ENCODE results near the gene ELOVL7.

ELOVL7 gene

DNA sequence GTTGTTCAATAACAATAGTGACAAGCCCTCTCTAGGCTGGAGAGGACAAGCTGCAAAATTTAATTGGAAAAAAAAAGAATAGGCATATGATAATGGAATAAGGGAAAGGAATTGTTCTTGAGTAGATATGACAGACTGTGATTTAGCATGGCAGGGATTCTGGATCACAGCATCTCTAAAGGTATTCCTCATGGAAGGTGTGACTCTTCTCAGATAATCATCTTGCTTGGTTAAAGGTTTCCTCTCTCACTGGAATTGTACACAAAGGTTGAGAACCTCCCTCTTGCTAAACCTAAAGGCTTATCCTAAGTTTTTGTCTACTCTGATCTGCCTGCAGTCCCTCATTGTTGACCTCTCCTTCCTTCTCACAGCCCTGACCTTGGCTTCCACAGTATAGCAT, 31.6 kb downstream of the ELOVL7 start:
- H3K9me3 ChIP-seq = no peaks in the 10 kb centered on the region
- no peak overlapping the region for H3K27ac ChIP-seq
- TF ChIP-seq, protein P1, sequence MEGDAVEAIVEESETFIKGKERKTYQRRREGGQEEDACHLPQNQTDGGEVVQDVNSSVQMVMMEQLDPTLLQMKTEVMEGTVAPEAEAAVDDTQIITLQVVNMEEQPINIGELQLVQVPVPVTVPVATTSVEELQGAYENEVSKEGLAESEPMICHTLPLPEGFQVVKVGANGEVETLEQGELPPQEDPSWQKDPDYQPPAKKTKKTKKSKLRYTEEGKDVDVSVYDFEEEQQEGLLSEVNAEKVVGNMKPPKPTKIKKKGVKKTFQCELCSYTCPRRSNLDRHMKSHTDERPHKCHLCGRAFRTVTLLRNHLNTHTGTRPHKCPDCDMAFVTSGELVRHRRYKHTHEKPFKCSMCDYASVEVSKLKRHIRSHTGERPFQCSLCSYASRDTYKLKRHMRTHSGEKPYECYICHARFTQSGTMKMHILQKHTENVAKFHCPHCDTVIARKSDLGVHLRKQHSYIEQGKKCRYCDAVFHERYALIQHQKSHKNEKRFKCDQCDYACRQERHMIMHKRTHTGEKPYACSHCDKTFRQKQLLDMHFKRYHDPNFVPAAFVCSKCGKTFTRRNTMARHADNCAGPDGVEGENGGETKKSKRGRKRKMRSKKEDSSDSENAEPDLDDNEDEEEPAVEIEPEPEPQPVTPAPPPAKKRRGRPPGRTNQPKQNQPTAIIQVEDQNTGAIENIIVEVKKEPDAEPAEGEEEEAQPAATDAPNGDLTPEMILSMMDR (IDR thresholded peaks at IDR 0.05) = no peak
- no peak overlapping the region for H3K4me3 ChIP-seq (ENCODE audit: low read depth in 1 of 2, low read length in 1 of 2)
- no peaks in the 10 kb centered on the region for H3K36me3 ChIP-seq
- H3K4me1 ChIP-seq (ENCODE audit: control insufficient read depth in 1 of 2, insufficient read depth in 1 of 2, low read depth in 1 of 2, low read length in 1 of 2) = no peaks in the 10 kb centered on the region
- H3K27me3 ChIP-seq = no peaks in the 10 kb centered on the region

- Histone ChIP-seq H3K27ac (no peak overlapping the region), H3K9me3 (no peaks in the 10 kb centered on the region), H3K4me3 (ENCODE audit: low read depth in 1 of 2, low read length in 1 of 2) (no peak overlapping the region), H3K4me1 (ENCODE audit: control insufficient read depth in 1 of 2, insufficient read depth in 1 of 2, low read depth in 1 of 2, low read length in 1 of 2) (no peaks in the 10 kb centered on the region), H3K36me3 (no peaks in the 10 kb centered on the region), H3K27me3 (no peaks in the 10 kb centered on the region)
- TF ChIP-seq, protein P1 (IDR thresholded peaks at IDR 0.05) = no peak
These were observed 33.0 kb downstream of the ELOVL7 start for GRCh38 chr5:60811105-60811504.

- no peak overlapping the region for H3K27ac ChIP-seq
- H3K9me3 ChIP-seq = no peaks in the 10 kb centered on the region
- H3K36me3 ChIP-seq = no peaks in the 10 kb centered on the region
- no peak overlapping the region for H3K4me3 ChIP-seq (ENCODE audit: low read depth in 1 of 2, low read length in 1 of 2)
- no peaks in the 10 kb centered on the region for H3K27me3 ChIP-seq
- TF ChIP-seq, protein P1 (IDR thresholded peaks at IDR 0.05) = no peak
- H3K4me1 ChIP-seq (ENCODE audit: control insufficient read depth in 1 of 2, insufficient read depth in 1 of 2, low read depth in 1 of 2, low read length in 1 of 2) = no peaks in the 10 kb centered on the region
These were observed 33.5 kb downstream of the ELOVL7 start for GRCh38 chr5:60810438-60811085.

- H3K36me3 ChIP-seq = no peaks in the 10 kb centered on the region
- H3K4me1 ChIP-seq (ENCODE audit: control insufficient read depth in 1 of 2, insufficient read depth in 1 of 2, low read depth in 1 of 2, low read length in 1 of 2) = no peaks in the 10 kb centered on the region
- H3K9me3 ChIP-seq = no peaks in the 10 kb centered on the region
- no peaks in the 10 kb centered on the region for H3K27me3 ChIP-seq
- TF ChIP-seq, protein P1 (IDR thresholded peaks at IDR 0.05) = no peak
- H3K27ac ChIP-seq = no peak overlapping the region
- no peak overlapping the region for H3K4me3 ChIP-seq (ENCODE audit: low read depth in 1 of 2, low read length in 1 of 2)
These were observed 34.1 kb downstream of the ELOVL7 start for GRCh38 chr5:60809891-60810425.

DNA sequence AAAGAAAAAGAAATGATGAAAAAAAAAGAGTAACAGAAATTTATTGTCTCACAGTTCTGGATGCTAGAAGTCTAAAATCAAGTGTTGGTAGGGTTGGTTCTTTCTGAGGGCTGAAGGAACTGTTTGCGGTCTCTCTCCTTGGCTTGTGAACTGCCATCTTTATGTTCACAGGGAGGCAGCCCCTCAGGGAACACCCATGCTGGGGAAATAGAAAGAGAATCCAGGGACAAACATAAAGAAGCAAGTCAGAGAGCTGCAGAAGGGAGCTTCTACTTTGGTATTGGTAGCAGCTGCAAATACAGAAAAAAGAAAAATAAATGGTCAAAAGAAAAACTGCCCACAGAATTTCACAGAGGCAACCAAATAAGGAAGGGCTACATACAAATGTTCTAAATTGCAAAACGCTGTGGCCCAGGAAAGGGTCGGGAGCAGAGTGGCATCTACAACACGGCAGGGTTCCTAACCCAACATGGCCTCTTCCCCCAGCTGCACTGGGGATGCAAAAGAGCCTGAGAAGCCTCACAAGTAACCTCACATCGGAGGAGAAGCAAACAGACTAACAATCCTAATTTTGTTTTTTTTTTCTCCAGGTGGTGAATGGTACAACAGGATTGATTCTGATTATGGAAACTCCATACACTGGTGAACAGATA, 37.4 kb downstream of the ELOVL7 start:
- H3K27me3 ChIP-seq = no peaks in the 10 kb centered on the region
- H3K4me3 ChIP-seq (ENCODE audit: low read depth in 1 of 2, low read length in 1 of 2) = no peak overlapping the region
- H3K9me3 ChIP-seq = no peaks in the 10 kb centered on the region
- TF ChIP-seq, protein P1 (IDR thresholded peaks at IDR 0.05) = no peak
- H3K36me3 ChIP-seq = no peaks in the 10 kb centered on the region
- no peak overlapping the region for H3K27ac ChIP-seq
- no peaks in the 10 kb centered on the region for H3K4me1 ChIP-seq (ENCODE audit: control insufficient read depth in 1 of 2, insufficient read depth in 1 of 2, low read depth in 1 of 2, low read length in 1 of 2)

Data from neutrophil (primary cell).